ENCODE results near the gene PHF13.

- TF ChIP-seq POLR2A (IDR thresholded peaks at IDR 0.05) (no peak), CTCF (IDR thresholded peaks at IDR 0.05) (no peak)
Measured at GRCh38 chr1:6627031-6627430, 13.5 kb downstream of the PHF13 start.
